Psoas muscle (tissue), 8 donors: ENCODE results near the gene SIK3. TPM values are rescaled to one million over a fixed set of nuclear protein-coding genes. Genes with fewer than 3 reads are reported as not detected.
"Not testable (repeated sequence)": the region's sequence is repeated elsewhere in the genome, so short reads cannot be mapped to it uniquely, and the experiment has no call there.

ENCODE experiments used
- ATAC-seq, 4 donors: fragments of 200-7000 bp; cut with Tn5 transposase; one replicate each; pipeline ENCODE4 v1.9.1; 2020; ENCODE audit warnings: moderate library complexity in 3 of 4, mild to moderate bottlenecking in 2 of 4
- DNase-seq, 2 donors: peaks; one replicate each; pipeline ENCODE4 v3.0.0-alpha.2; 2020
- H3K27ac ChIP-seq: fragments of 200-600 bp; one replicate; pipeline ENCODE4 v1.8.0; 2022
- H3K27me3 ChIP-seq, 3 donors: fragments of 200-600 bp in 1 of 3; one replicate each; pipeline versions ENCODE4 v1.6.1 to v1.8.0; 2013 to 2022; ENCODE audit warnings: low read length in 2 of 3, mild to moderate bottlenecking in 2 of 3, moderate library complexity in 1 of 3; ENCODE audit not compliant: insufficient read depth in 3 of 3
- H3K36me3 ChIP-seq, 2 donors: fragments of 200-600 bp in 1 of 2; one replicate each; pipeline versions ENCODE4 v1.6.1 to v1.8.0; 2013 to 2022; ENCODE audit warnings: low read depth in 1 of 2, mild to moderate bottlenecking in 1 of 2, moderate library complexity in 1 of 2; ENCODE audit not compliant: insufficient read depth in 1 of 2
- H3K4me1 ChIP-seq: fragments of 200-600 bp; one replicate; pipeline ENCODE4 v1.8.0; 2022
- H3K4me3 ChIP-seq: fragments of 200-600 bp; one replicate; pipeline ENCODE4 v1.8.0; 2022; ENCODE audit warnings: mild to moderate bottlenecking
- H3K9me3 ChIP-seq: fragments of 200-600 bp; one replicate; pipeline ENCODE4 v1.8.0; 2022
- CTCF ChIP-seq: fragments of 200-600 bp; IDR thresholded peaks from one replicate; pipeline ENCODE4 v1.8.0; 2022; ENCODE audit warnings: antibody characterized with exemption
- WGBS, 3 donors: extraction: QIAGEN DNeasy Blood & Tissue Kit; methylation state at CpG; one replicate each; pipeline versions ENCODE4 v1.1.6 to v1.1.7; 2013; 5-methylcytosine and 5-hydroxymethylcytosine counted together
- intact Hi-C, 2 donors: fragments of 100-400 bp; cut with DNase I; formaldehyde crosslinking; loops; one replicate each; pipeline versions ENCODE4 v1.11.0 to v1.14.2; 2022
- polyA plus RNA-seq, 3 donors: library from polyadenylated mRNA; stranded (reverse); fragments of 200-250 nt; gene quantifications; one replicate each; pipeline ENCODE4 v1.2.3, GENCODE V29; 2013
- total RNA-seq, 4 donors: library from RNA; stranded (reverse); fragmentation: NEBNext Ultra II Directional in 2 of 4; extraction: Animal tissue kit (Norgen Biotek cat#: 25700) in 2 of 4; gene quantifications; one replicate each; pipeline versions ENCODE4 v1.2.1 to v1.2.4, GENCODE V29; 2021 to 2023
- donor health status: healthy with polysubstance abuse.
- donor health status: DM: no; HTN: no; CAD: no; lungs with moderate emphysema.
- donor health status: Bipolar disorder and iron deficiency.
- donor health status: healthy.
- donor health status: DM: yes; HTN: yes; CAD: no.
- donor health status: DM: no; HTN: no; CAD: no.
- donor health status: DM: no; HTN: no; CAD: no.
- donor health status: DM: yes; HTN: yes; CAD: no.

SIK3 gene
- total and polyA plus RNA-seq, 7 donors, result 16.3 to 47.4 (median 39.8) TPM

GRCh38 chr11:117130879-117131278 lies 32.7 kb upstream of the SIK3 start:
- DNase-seq (no peak), ATAC-seq (no peak)
- no peak for TF ChIP-seq CTCF
- Histone ChIP-seq H3K27ac (no peak overlapping the region), H3K4me3 (no peak overlapping the region), H3K4me1 (no peaks in the 10 kb centered on the region), H3K27me3 (no peaks in the 10 kb centered on the region), H3K9me3 (no peaks in the 10 kb centered on the region), H3K36me3 (no peaks in the 10 kb centered on the region)
- 90 to 92% (median 91%) methylated on average over 7 of the region's 7 CpGs for WGBS, 3 donors
- intact Hi-C loops, result loop anchor here in 1 of 2 donors (5.0 kb wide), 1 partner anchor 76 kb away; no protein-coding TSS in a partner anchor

- H3K27me3 ChIP-seq, H3K4me3 ChIP-seq, H3K9me3 ChIP-seq, H3K36me3 ChIP-seq, H3K4me1 ChIP-seq, ATAC-seq, H3K27ac ChIP-seq, DNase-seq: not testable (repeated sequence)
- intact Hi-C loops, result loop anchor here in 1 of 2 donors (5.0 kb wide), 1 partner anchor 77 kb away; no protein-coding TSS in a partner anchor
- 86 to 97% (median 95%) methylated on average over 5 to 7 of the region's 7 CpGs for WGBS, 3 donors
Observed at GRCh38 chr11:117130396-117130795, 32.2 kb upstream of the SIK3 start.

DNA sequence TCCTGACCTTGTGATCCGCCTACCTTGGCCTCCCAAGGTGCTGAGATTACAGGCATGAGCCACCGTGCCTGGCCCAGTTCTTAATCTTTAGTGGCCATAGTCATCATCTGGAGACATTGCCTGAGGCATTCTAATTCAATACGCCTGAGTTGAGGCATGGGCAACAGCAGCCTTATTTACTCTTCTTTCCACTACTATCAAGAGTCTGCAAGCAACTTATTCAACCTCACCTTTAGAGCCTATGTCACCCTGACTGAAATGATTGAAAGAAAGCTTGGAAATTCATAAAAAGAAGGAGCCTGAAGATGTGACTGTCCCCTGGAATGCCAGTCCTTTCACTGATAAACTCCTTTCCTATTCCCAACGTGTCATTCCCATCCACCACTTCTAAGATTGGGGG lies 30.1 kb upstream of the SIK3 start:
- intact Hi-C loops, result no loop called here
- TF ChIP-seq CTCF, result no peak
- DNase-seq, result no peak

DNA sequence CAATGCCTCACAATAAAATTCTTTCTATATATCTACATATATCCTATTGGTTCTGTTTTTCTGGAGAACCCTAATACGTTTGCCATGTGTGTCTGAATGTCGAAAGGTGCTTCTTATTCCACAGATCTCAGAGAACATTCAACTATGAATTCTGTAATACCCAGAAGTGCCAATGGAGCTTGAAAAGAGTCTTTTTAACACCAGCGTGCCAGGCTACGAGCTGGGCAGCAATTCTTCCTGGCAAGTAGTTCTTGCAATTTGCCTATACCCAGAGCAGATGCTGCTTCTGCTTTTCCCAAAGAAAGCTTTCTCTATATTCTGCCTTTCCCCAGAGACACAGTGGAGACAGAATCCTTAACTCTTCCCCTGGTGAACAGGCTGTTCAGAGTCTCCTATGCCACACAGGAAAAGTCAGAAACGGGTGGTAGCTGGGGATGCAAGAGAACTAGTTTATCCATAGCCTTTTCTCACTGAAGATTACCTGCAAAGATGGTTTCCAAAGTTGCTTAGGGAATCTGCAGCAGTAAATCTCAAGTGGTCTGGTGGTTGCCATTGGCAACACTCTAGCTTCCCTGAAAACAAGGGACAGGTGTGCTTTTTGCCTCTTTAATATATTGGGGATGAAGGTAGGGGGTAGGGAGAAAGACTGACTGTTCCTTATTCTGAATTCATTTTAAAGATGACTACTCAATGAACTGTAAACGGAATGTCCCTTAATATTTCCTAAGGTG lies 29.1 kb upstream of the SIK3 start:
- H3K27ac ChIP-seq, result no peak overlapping the region
- H3K4me3 ChIP-seq, result no peak overlapping the region
- intact Hi-C loops, result no loop called here
- H3K27me3 ChIP-seq, result no peaks in the 10 kb centered on the region
- DNase-seq (no peak), ATAC-seq (no peak)
- no peak for TF ChIP-seq CTCF
- H3K4me1 ChIP-seq, result no peaks in the 10 kb centered on the region
- 69 to 72% (median 70%) methylated on average over 6 of the region's 6 CpGs for WGBS, 3 donors
- H3K36me3 ChIP-seq, result no peaks in the 10 kb centered on the region
- no peaks in the 10 kb centered on the region for H3K9me3 ChIP-seq

More for the DNA sequence above, 30.1 kb upstream of the SIK3 start:
- Histone ChIP-seq H3K4me1 (no peaks in the 10 kb centered on the region), H3K27ac (no peak overlapping the region), H3K36me3 (no peaks in the 10 kb centered on the region), H3K27me3 (no peaks in the 10 kb centered on the region), H3K9me3 (no peaks in the 10 kb centered on the region), H3K4me3 (no peak overlapping the region)
- 80 to 85% (median 80%) methylated on average over 4 of the region's 4 CpGs for WGBS, 3 donors
- no peak for ATAC-seq

DNA sequence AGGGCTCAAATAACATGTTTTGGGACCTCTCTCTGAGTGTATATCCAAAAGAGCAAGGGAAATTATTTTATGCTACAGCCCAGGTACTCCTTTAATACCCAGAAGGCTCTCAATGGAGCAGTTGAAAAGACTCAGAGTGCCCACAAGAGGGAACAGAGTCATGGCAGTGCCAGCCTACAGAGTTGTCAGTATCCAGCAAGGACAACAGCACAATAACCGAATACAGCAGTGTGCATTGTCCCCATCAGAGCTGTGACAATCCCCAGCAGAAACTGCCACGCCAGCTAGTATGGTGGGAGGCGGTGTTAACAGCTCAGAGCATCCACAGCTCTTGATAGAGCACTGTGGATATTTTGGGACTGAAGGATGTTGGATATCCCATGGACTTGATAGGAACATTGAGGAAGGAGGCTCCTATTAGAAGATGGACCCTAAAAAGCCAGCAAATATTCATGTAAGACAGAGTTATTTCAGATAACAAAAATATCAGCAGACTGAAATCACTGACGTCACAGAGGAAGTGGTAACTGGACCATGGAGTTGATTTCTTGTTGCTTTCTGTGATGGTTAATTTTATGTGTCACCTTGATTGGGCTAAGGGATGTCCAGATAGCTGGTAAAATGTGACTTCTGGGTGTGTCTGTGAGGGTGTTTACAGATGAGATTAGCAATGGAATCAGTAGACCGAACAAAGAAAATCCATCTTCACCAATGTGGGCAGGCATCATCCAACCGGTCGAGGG lies 28.2 kb upstream of the SIK3 start:
- Histone ChIP-seq H3K9me3 (no peaks in the 10 kb centered on the region), H3K27ac (no peak overlapping the region), H3K4me3 (no peak overlapping the region), H3K27me3 (no peaks in the 10 kb centered on the region), H3K4me1 (no peaks in the 10 kb centered on the region), H3K36me3 (no peaks in the 10 kb centered on the region)
- intact Hi-C loops, result no loop called here
- DNase-seq, result no peak
- 76 to 86% (median 83%) methylated on average over 7 of the region's 7 CpGs for WGBS, 3 donors
- no peak for TF ChIP-seq CTCF
- no peak for ATAC-seq
